Measurements from ENCODE around the gene CDPF1. TPM values are rescaled to one million over a fixed set of nuclear protein-coding genes. Genes with fewer than 3 reads are reported as not detected.
A peak's percentile ranks its signal among the peaks of the same experiment; 100 is the strongest.

CDPF1 gene
- total and polyA plus RNA-seq, 2 of the 13 experiments (the other 11 are each of a cell fraction or from before 2014, with no cell fraction given) = 5.2 to 8.1 TPM

DNA sequence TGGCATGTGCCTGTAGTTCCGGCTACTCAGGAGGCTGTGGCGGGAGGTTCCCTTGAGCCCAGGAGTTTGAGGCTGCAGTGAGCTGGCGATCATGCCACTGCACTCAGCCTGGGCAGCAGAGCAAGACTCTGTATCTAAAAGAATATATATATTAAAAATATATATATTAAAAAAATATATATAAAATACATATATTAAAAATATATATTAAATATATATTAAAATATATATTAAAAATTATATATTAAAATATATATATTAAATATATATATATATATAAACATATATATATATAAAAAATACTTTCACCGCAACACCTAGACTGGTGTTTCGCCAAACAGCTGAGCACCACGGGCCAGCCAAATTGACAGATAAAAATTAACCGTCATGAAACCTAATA lies 26.5 kb upstream of the CDPF1 start:
- no peak overlapping the region for H3K9ac ChIP-seq (ENCODE audit: insufficient read depth, low read depth, low read length)
- H3K27ac ChIP-seq (ENCODE audit: extremely low read length, insufficient read depth, low read length) = no peak overlapping the region
- DNase-seq (ENCODE audit: low spot score) (no peak), FAIRE-seq (no peak), ATAC-seq (no peak)
- H3K4me1 ChIP-seq (ENCODE audit: insufficient read depth, low read length) = no peaks in the 10 kb centered on the region
- TF ChIP-seq, protein P1, sequence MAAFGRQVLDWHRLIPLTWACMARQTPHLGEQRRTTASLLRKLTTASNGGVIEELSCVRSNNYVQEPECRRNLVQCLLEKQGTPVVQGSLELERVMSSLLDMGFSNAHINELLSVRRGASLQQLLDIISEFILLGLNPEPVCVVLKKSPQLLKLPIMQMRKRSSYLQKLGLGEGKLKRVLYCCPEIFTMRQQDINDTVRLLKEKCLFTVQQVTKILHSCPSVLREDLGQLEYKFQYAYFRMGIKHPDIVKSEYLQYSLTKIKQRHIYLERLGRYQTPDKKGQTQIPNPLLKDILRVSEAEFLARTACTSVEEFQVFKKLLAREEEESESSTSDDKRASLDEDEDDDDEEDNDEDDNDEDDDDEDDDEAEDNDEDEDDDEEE (CRISPR knock-in tag; IDR thresholded peaks at IDR 0.05) = no peak
- TF ChIP-seq DNMT3B (CRISPR knock-in tag; conservative IDR thresholded peaks at IDR 0.05) (no peak), DPF2 (CRISPR knock-in tag; IDR thresholded peaks at IDR 0.05; ENCODE audit: borderline replicate concordance, low read depth) (no peak)
- no peak overlapping the region for H3K4me2 ChIP-seq (ENCODE audit: low read depth, low read length)
- peaks cover 56 to 95% of the 10 kb centered on the region in 2 experiments for H3K36me3 ChIP-seq (replicated peaks in 1 of 2; ENCODE audit: control insufficient read depth in 1 of 2, insufficient read depth in 2 of 2, low read length in 2 of 2)
- no peaks in the 10 kb centered on the region for H3K27me3 ChIP-seq (ENCODE audit: control insufficient read depth in 1 of 2, insufficient read depth in 2 of 2, low read length in 2 of 2)
- peaks cover 3% of the 10 kb centered on the region for H3K79me2 ChIP-seq (ENCODE audit: insufficient read depth, low read length)
- WGBS (ENCODE audit: low lambda C conversion rate) = 97% methylated on average over 7 of the region's 7 CpGs
- BruUV-seq (replicated peaks) = no TSS peak
- ChIA-PET CTCF (ENCODE audit: low intra/inter-chr PET ratio, low total read pairs) (no interaction called here), POLR2A (interaction anchor here (0.9 to 6.2 kb wide), 5 partner anchors 8 to 333 kb away, joined by 3 to 41 read pairs (median 4); partner anchors contain the start of genes GTSE1 and TTC38)
- H3K4me3 ChIP-seq (replicated peaks in 1 of 3; ENCODE audit: insufficient read depth in 1 of 3, low read depth in 2 of 3, low read length in 3 of 3) = no peak overlapping the region
- H2AFZ ChIP-seq (ENCODE audit: low read length) = no peak overlapping the region
- in situ Hi-C loops (cut with HindIII; ENCODE audit: extremely low pct_ligation_motif_present, low pct_unique_long_range_greater_than_20kb) = no loop called here
- H3K9me3 ChIP-seq (ENCODE audit: low read length) = no peaks in the 10 kb centered on the region
- intact Hi-C loops (cut with micrococcal nuclease; ENCODE audit: unreplicated experiment) = no loop called here
- H4K20me1 ChIP-seq (ENCODE audit: insufficient read depth, low read length) = peaks cover 24% of the 10 kb centered on the region

GRCh38 chr22:46275455-46276122 lies 25.5 kb upstream of the CDPF1 start:
- H2AFZ ChIP-seq (ENCODE audit: low read length) = no peak overlapping the region
- H3K9ac ChIP-seq (ENCODE audit: insufficient read depth, low read depth, low read length) = no peak overlapping the region
- H3K9me3 ChIP-seq (ENCODE audit: low read length) = no peaks in the 10 kb centered on the region
- H4K20me1 ChIP-seq (ENCODE audit: insufficient read depth, low read length) = peaks cover 22% of the 10 kb centered on the region
- H3K36me3 ChIP-seq (replicated peaks in 1 of 2; ENCODE audit: control insufficient read depth in 1 of 2, insufficient read depth in 2 of 2, low read length in 2 of 2) = peaks cover 50 to 92% of the 10 kb centered on the region in 2 experiments
- ChIA-PET CTCF (ENCODE audit: low intra/inter-chr PET ratio, low total read pairs) (no interaction called here), POLR2A (interaction anchor here (1.3 to 6.2 kb wide), 2 partner anchors 7 to 10 kb away, joined by 4 to 41 read pairs; partner anchors contain the start of gene TTC38)
- FAIRE-seq = no peak
- 88% methylated on average over 3 of the region's 3 CpGs for WGBS (ENCODE audit: low lambda C conversion rate)
- intact Hi-C loops (cut with micrococcal nuclease; ENCODE audit: unreplicated experiment) (no loop called here), in situ Hi-C loops (cut with HindIII; ENCODE audit: extremely low pct_ligation_motif_present, low pct_unique_long_range_greater_than_20kb) (no loop called here)
- H3K4me1 ChIP-seq (ENCODE audit: insufficient read depth, low read length) = peaks cover 2% of the 10 kb centered on the region; the same call in 1 of the 2 replicates
- H3K79me2 ChIP-seq (ENCODE audit: insufficient read depth, low read length) = peaks cover 5% of the 10 kb centered on the region
- ATAC-seq = peak; percentile 9; the same call in 1 of the 3 replicates
- H3K27ac ChIP-seq (ENCODE audit: extremely low read length, insufficient read depth, low read length) = no peak overlapping the region
- no TSS peak for BruUV-seq (replicated peaks)
- no peak for DNase-seq (ENCODE audit: low spot score)
- H3K4me2 ChIP-seq (ENCODE audit: low read depth, low read length) = no peak overlapping the region
- H3K4me3 ChIP-seq (replicated peaks in 1 of 3; ENCODE audit: insufficient read depth in 1 of 3, low read depth in 2 of 3, low read length in 3 of 3) = no peak overlapping the region
- H3K27me3 ChIP-seq (ENCODE audit: control insufficient read depth in 1 of 2, insufficient read depth in 2 of 2, low read length in 2 of 2) = no peaks in the 10 kb centered on the region
- peak; percentile 19; the same call in 1 of the 2 replicates for TF ChIP-seq POLR2AphosphoS2 (IDR thresholded peaks at IDR 0.05; ENCODE audit: low read depth, low read length)
- TF ChIP-seq ZMAT3 (CRISPR knock-in tag; conservative IDR thresholded peaks at IDR 0.05) = no peak
- no peak for TF ChIP-seq CHD4 (IDR thresholded peaks at IDR 0.05; ENCODE audit: borderline replicate concordance, low read length)
- TF ChIP-seq FOXC1 (CRISPR knock-in tag; IDR thresholded peaks at IDR 0.05; ENCODE audit: borderline replicate concordance) = no peak
- no peak for TF ChIP-seq NR2F6 (IDR thresholded peaks at IDR 0.05)
- no peak for TF ChIP-seq NR2F6 (CRISPR knock-in tag; IDR thresholded peaks at IDR 0.05)
- peak; percentile 98 for TF ChIP-seq ZNF12 (CRISPR knock-in tag; IDR thresholded peaks at IDR 0.05)
- TF ChIP-seq ZNF207 (IDR thresholded peaks at IDR 0.05; ENCODE audit: borderline replicate concordance) = no peak
- TF ChIP-seq ZNF607 (CRISPR knock-in tag; IDR thresholded peaks at IDR 0.05; ENCODE audit: borderline replicate concordance) = no peak

Measured in HepG2 (cell line).